Muscle of arm (tissue), 14 donors: ENCODE measurements around the gene C20orf173. TPM values are rescaled to one million over a fixed set of nuclear protein-coding genes. Genes with fewer than 3 reads are reported as not detected.
"Not testable (repeated sequence)": the region's sequence is repeated elsewhere in the genome, so short reads cannot be mapped to it uniquely, and the experiment has no call there.

ENCODE experiments used
- DNase-seq: peaks from one replicate; pipeline ENCODE4 v3.0.0-alpha.2; 2013
- long read RNA-seq, 11 donors: transcript quantifications; one replicate each; lab custom pipeline, GENCODE V29; 2026
- polyA plus RNA-seq, 12 donors: library from polyadenylated mRNA; unstranded; fragments of 120-200 nt; gene quantifications; one replicate each; pipeline ENCODE4 v1.2.1, GENCODE V29; 2013; ENCODE audit not compliant: insufficient read length in 12 of 12

C20orf173 gene
- polyA plus RNA-seq = under 1 TPM in 1 of 12 donors, not detected in 11; 0.22 TPM
- long read RNA-seq, donor 1 = 0 reads
- long read RNA-seq, donor 2 = 0 reads
- long read RNA-seq, donor 3 = 0 reads
- long read RNA-seq, donor 4 = 0 reads
- long read RNA-seq, donor 5 = 0 reads
- long read RNA-seq, donor 6 = 0 reads
- long read RNA-seq, donor 7 = 0 reads
- long read RNA-seq, donor 8 = 0 reads
- long read RNA-seq, donor 9, partial matches to known transcripts = 207 of 304 reads
- long read RNA-seq, donor 9, other reads (novel, unspliced or antisense) = 97 of 304 reads
- long read RNA-seq, donor 10 = 0 reads
- long read RNA-seq, donor 11 = 0 reads

GRCh38 chr20:35529552-35529951, at the start of gene C20orf173:
Gene C20orf173, minus strand, starts transcription at chr20:35529652. Its CDS starts 279 bp downstream, at chr20:35529373.
- DNase-seq = no peak

- DNase-seq = no peak
Measured at GRCh38 chr20:35579196-35579595, 49.7 kb upstream of the C20orf173 start.

- DNase-seq = no peak
Measured at GRCh38 chr20:35578469-35578868, 49.0 kb upstream of the C20orf173 start.

- DNase-seq = no peak
Measured at GRCh38 chr20:35576816-35577215, 47.4 kb upstream of the C20orf173 start.

GRCh38 chr20:35575958-35576357, 46.5 kb upstream of the C20orf173 start:
- DNase-seq = no peak

GRCh38 chr20:35572838-35573237, 43.4 kb upstream of the C20orf173 start:
- no peak for DNase-seq

GRCh38 chr20:35571555-35571954, 42.1 kb upstream of the C20orf173 start:
- no peak for DNase-seq

GRCh38 chr20:35568645-35569044, 39.2 kb upstream of the C20orf173 start:
- no peak for DNase-seq

GRCh38 chr20:35564905-35565304, 35.5 kb upstream of the C20orf173 start:
- DNase-seq = no peak

GRCh38 chr20:35563834-35564233, 34.4 kb upstream of the C20orf173 start:
- DNase-seq = no peak

GRCh38 chr20:35562541-35563110, 33.2 kb upstream of the C20orf173 start:
- no peak for DNase-seq

- no peak for DNase-seq
Measured at GRCh38 chr20:35561671-35562070, 32.2 kb upstream of the C20orf173 start.

GRCh38 chr20:35561268-35561667, 31.8 kb upstream of the C20orf173 start:
- DNase-seq = no peak

GRCh38 chr20:35560541-35560940, 31.1 kb upstream of the C20orf173 start:
- no peak for DNase-seq

GRCh38 chr20:35560105-35560511, 30.7 kb upstream of the C20orf173 start:
- no peak for DNase-seq

GRCh38 chr20:35559042-35559693, 29.7 kb upstream of the C20orf173 start:
- no peak for DNase-seq

- no peak for DNase-seq
Measured at GRCh38 chr20:35558451-35558850, 29.0 kb upstream of the C20orf173 start.

- no peak for DNase-seq
Measured at GRCh38 chr20:35556871-35557270, 27.4 kb upstream of the C20orf173 start.

GRCh38 chr20:35555951-35556645, 26.6 kb upstream of the C20orf173 start:
- no peak for DNase-seq

- DNase-seq = not testable (repeated sequence)
Measured at GRCh38 chr20:35555461-35555860, 26.0 kb upstream of the C20orf173 start.

- no peak for DNase-seq
Measured at GRCh38 chr20:35552914-35553313, 23.5 kb upstream of the C20orf173 start.

GRCh38 chr20:35551503-35551902, 22.1 kb upstream of the C20orf173 start:
- no peak for DNase-seq
